HG02678 (cell line): Measurements from ENCODE around the gene RPL38.

Source experiments
- ATAC-seq: cut with Tn5 transposase; IDR thresholded peaks from one replicate; pipeline ENCODE4 v1.9.1; 2021; ENCODE audit warnings: mild to moderate bottlenecking, moderate library complexity; ENCODE audit not compliant: unreplicated experiment

Gene RPL38

GRCh38 chr17:74210191-74211140 is 7.0 kb downstream of the RPL38 start:
- ATAC-seq = peak; percentile 28

DNA sequence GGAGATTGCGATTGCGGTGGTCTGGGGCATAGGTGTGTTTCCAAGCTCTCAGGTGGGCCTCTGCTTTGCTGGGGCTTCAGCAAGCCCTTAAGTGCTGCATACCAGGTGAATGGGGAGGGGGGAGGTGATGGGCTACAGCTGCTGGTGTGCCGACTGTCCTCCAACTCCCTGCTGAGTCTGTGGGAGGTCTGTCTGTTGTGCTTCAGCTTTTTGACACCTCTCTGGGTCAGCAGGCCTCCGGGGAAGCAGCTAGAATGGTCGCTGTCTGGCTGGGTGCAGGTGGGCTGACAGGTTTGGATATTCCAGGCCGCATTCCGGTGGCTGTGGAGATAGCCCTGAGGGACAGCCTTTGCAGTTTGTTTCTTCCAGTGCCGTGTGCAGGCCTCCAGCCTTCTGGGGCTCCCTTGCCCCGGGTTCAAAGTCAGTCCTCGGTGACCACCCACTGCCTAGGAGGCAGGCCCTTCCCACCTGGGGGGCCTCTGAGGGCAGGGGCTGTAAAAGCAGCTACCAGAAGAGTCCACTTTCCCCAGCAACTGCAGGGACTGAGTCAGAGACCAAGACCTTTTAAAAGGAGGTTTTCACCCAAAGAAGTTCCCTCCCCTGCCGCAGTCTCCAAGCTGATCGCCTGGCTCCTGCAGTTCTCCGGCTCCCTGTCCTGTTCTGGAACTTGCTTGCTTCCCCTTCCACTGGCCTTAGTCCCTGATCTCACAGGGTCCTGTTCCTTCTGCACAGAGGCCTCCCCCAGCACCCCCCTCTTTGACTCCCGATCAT is 7.8 kb downstream of the RPL38 start:
- no peak for ATAC-seq

DNA sequence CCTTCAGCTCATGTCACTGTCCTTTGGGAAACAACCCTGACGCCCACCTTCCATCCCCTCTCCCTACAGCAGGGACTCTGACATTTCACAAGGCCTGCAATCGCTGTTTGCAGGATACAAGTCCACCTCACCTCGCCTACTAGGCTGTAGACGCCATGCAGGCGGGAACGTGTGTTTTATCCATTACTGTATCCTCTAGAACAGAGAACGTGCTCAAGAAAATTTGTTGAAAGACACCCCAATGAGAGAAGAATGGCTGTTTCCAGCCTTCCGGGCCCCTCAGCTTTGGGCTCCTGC is 8.4 kb downstream of the RPL38 start:
- no peak for ATAC-seq

- peak; percentile 2 for ATAC-seq
Measured at GRCh38 chr17:74212209-74212912, 8.9 kb downstream of the RPL38 start.

DNA sequence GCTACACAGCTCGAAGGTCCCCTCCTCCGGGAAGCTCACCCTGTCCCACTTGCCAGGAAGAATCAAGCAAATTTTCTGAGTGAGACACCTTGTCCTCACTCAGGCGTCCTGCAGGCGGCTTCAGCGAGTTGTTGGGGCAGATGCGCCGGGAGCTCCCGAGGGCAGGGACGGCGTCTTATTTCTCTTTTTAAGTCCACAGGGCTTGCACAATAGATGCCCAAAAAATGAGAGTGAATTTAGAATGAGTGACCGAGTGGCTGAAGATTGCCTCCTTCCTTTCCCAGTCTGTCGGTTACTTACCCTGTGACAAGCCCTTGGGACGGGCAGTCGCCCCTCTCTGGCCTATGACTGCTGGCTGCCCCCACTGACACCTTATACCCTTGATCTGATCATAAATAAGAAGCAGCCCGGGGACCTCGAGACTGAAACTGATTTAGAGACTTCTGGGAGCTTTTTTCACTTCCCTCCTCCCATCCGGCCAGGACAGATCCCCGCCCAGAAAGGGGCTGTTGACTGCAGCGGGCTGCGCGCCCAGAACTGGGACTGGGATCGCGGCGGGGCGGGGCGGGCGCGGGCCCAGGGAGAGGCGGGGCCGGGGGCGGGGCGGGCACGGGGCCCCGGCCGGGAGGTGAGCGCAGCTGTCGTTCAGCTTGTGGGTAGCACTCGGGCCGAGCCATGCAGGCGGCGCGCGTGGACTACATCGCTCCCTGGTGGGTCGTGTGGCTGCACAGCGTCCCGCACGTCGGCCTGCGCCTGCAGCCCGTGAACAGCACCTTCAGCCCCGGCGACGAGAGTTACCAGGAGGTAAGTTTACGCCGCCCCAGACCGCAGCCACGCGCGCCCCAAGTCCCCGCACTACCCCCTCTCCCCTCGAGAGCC is 9.7 kb downstream of the RPL38 start, which contains the start of gene TTYH2:
TSS of gene TTYH2 (plus strand) at position 659 of the 879 bp plus-strand sequence. CDS start at position 676, 17 bp downstream.
- peak; percentile 64 for ATAC-seq

DNA sequence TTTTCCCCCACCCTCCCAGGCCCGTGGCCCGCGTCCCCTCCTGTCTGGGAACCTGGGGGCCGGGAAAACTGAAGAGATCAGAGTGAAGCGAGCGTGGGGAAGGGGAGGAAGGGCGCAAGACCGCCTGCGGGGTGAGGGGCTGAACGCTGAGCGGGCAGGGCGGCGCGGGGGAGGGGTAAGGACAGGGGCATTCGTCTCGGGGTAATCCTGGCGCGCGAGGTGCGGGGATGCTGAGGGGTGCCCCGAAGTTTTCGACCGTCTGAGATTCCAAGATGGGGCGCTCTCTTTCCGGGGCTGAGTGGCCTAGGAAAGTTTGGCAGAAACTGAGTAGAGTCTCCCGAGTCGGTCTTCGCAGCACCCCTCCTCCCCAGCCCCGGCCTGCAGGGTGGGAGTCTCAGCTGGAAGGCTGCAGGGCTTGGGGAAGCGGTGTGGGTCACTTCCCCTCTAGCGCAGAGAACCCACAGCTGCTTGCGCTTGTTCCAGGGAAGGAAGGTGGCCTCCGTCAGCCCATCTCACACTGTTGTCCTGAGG is 10.4 kb downstream of the RPL38 start:
- ATAC-seq = no peak

DNA sequence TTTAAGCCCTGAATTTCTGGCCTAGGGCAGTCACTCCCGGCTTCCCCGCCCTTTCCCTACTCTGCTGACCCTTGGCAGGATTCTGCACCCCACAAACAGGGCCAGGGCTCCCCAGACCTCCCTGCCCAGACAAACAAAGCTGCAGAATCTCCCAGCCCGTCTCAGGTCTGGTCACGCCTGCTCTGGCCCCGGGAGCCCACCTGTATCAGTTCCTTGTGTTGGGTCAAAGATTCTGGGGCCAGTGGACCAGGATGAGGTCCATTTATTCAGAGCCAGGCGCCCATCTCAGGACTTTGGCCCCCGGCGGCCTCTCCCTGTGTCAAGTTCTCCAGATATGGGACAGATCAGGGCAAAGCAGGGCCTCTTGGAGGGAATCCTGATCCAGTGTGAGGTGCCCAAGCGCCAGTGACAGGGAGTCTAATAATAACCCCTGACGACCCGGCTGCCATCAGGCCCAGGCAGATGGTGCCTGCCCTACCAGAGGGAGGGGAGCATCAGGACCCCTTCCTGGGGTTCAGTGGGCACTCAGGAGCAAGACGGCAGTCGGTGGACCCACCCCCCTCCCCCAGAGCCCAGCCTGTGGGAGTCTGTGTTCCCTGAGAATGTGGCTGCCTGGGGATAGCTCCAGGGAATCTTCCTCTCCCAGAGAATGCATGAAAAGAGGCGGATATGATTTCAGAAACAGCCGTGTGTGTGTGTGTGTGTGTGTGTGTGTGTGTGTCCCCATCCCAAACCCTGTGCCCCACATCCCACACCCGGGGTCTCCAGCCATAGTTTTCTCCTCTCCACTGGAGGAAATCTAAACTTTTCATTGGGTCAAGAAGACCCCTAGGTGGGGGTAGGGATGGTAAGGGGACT is 11.2 kb downstream of the RPL38 start:
- ATAC-seq = no peak

- ATAC-seq = no peak
Measured at GRCh38 chr17:74215342-74215727, 11.9 kb downstream of the RPL38 start.

GRCh38 chr17:74216505-74216904 is 13.0 kb downstream of the RPL38 start:
- ATAC-seq = no peak

DNA sequence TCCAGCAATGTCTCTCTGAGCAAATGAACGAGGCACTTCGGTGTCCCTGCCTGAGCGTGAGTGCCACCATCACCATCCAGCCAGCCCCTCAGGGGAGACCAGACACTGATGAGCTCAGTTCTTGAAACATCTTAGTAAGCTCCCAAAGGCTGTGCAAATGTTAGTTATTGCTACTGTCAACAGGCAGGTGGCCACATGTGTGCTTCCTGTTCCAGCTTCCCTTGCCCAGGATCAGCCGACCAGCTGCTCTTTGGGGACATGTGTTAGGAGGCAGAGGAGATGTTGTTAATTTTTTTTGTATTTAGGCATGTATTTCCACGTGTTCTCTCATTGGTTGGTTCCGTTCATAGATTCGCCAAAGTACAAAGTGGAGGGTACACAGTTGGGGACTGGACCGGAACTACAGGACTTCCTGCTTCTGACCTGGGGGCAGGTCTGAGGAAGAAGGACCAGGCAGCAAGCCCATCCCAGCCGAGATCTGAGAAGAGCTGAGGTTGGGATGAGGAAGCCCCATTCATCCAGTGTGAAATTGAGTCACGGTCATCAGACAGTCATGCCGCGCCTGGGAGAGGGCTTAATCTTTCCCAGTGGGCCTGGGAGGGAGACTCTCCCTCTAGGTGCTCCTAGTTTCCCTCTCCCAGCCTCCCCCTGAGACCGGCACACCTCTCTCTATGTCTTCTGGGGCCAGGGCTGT is 13.7 kb downstream of the RPL38 start:
- no peak for ATAC-seq

DNA sequence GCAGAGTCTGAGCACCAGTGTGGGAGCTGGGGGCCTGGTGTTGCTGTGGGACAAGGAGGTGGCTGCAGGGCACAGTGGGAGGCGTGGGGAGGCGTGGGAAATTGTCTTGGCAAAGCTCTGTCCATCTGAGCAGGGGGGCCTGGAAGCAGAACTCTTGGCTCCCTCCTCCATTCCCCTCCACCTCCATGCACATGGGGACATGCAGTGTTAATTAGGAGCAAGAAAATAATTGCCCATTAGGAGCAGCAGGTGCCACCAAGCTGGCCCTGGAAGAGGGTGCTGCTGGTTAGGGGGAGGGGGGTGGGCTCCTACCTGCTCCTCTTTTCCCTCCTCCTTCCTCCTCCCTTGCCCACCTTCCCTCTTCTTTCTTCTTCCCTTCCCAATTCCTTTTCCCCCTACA is 14.4 kb downstream of the RPL38 start:
- no peak for ATAC-seq

- no peak for ATAC-seq
Measured at GRCh38 chr17:74218436-74218835, 15.0 kb downstream of the RPL38 start.

DNA sequence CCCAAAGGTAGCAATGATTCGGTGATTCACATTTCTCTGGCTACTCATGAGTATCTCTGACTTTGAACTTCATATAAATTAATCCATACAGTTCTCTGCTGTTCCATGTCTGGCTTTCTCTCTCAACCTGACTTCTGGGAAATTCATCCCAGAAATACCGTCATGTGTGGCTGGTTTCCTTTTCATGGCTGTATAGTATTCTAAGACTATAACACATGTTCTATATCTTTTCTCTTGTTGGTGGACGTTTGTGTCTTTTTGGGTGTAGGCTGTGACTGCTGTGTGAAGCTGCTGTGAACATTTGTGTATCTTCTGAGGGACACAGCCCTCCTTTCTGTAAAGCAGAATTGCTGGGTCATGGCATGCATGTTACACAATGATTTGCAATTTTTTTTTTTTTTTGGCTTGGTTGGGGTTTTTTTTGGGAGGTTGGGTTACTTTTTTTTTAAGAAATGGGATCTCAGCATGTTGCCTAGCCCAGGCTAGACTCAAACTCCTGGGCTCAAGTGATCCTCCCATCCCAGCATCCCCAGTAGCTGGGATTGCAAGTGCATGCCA is 16.2 kb downstream of the RPL38 start:
- no peak for ATAC-seq

- ATAC-seq = no peak
Measured at GRCh38 chr17:74220219-74220618, 16.7 kb downstream of the RPL38 start.

DNA sequence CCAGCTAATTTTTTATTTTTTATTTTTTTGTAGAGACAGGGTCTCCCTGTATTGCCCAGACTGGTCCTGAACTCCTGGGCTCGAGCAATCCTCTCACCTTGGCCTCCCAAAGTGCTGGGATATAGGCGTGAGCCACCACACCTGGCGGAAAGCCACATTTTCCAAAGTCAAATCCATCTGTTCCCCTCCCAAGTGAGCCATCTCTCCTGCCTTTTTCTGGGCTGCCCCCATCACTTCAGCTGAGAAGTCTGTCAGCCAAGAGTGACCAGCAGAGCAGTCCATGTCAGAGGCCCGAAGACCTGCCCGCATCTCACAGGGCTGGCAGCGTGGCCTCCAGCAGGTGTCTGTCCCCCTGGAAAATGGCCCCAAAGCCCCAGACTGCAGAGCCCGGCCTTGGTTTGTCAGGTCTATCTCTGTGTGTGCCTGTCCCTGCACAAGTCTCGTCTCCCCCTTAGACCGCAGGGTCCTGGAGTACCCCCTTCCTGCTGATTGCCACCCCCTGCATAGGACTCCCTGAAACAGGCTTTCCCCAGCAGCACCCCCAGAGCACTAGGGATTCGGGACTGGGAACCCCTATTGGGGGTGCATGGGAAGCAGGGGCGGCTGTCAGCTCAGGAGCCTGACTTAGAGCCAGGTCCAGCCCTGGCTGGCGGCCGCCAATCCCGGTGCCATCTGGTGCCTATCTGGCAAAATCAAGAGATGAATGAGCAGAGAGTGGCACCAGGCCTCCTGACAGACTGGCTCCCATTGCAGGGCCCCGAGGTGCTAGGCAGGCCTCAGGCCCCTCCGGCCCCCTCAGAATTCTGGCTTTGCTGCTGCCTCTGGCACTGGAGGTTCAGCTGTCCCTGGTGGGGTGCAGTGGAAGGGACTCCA is 17.7 kb downstream of the RPL38 start:
- ATAC-seq = no peak

- no peak for ATAC-seq
Measured at GRCh38 chr17:74222399-74222798, 18.9 kb downstream of the RPL38 start.

GRCh38 chr17:74223901-74224300 is 20.4 kb downstream of the RPL38 start:
- ATAC-seq = no peak
